NCI-H1092 treated with DMSO at 0.1 percent for 48 hours (cell line): ENCODE measurements around the gene SCN4A.
"Not testable (repeated sequence)": the region's sequence is repeated elsewhere in the genome, so short reads cannot be mapped to it uniquely, and the experiment has no call there.

Experiments used
- DNase-seq: peaks from one replicate; lab custom pipeline; 2025; lab: John Stamatoyannopoulos, UW

SCN4A gene

DNA sequence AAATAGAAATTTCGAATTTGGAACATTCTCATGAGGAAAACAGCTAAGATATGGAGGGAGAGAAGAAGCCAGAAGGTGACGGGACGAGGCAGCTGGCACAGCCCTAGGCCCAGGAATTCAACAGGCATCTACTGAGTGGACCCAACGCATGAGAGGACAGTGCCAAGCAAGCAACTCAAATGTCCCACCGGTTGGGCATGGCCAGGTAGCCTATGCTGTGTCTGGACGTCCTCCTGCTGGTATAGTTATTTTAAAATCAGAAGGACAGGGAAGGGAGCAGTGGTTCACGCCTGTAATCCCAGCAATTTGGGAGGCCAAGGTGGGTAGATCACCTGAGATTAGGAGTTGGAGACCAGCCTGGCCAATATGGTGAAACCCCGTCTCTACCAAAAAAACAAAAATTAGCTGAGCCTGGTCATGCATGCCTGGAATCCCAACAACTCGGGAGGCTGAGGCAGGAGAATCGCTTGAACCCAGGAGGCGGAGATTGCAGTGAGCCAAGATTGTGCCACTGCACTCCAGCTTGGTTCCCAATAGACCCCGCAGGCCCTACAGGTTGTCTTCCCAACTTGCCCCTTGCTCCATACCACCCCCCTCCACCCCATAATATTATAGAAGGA, 56.0 kb downstream of the SCN4A start:
- DNase-seq, result no peak

GRCh38 chr17:63915753-63916152, 57.0 kb downstream of the SCN4A start:
- not testable (repeated sequence) for DNase-seq

GRCh38 chr17:63914471-63914870, 58.2 kb downstream of the SCN4A start:
- DNase-seq, result no peak

DNA sequence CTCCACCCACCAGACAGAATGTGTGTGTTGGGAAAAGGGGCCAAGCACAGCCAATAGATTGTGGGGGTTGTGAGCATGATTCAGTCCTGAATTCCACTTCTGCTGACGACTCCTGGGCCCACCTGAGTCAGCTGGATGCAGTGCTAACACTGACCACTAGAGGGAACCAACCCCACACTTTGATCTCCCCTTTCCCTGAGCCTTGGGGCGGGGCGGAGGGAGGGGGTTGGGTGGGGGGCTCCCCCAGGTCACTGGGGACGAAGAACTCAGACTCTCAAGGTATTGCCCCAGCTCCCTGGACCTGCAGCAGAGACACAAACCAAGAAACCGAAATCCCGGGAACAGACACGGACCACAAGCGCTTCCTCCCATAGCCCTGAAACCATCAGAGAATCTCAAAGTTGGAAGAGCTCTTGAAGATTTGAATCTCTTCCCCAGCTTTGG, 61.0 kb downstream of the SCN4A start:
- DNase-seq, result peak; percentile 26

- no peak for DNase-seq
These were observed 61.6 kb downstream of the SCN4A start, which contains the start of gene CSHL1 for GRCh38 chr17:63911041-63911635. Gene CSHL1, minus strand, starts transcription at chr17:63911258. Its CDS starts 62 bp downstream, at chr17:63911196.

GRCh38 chr17:63910096-63910495, 62.6 kb downstream of the SCN4A start:
- DNase-seq, result no peak

DNA sequence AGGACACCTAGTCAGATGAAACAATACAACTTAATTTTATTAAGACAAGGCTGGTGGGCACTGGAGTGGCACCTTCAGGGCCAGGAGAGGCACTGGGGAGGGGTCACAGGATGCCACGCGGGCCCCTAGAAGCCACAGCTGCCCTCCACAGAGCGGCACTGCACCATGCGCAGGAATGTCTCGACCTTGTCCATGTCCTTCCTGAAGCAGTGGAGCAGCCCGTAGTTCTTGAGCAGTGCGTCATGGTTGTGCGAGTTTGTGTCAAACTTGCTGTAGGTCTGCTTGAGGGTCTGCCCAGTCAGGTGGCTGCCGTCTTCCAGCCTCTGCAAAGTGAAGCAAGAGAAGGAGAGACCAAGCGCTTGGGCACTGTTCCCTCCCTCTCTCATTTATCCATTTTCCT, 63.1 kb downstream of the SCN4A start:
- DNase-seq, result not testable (repeated sequence)

DNA sequence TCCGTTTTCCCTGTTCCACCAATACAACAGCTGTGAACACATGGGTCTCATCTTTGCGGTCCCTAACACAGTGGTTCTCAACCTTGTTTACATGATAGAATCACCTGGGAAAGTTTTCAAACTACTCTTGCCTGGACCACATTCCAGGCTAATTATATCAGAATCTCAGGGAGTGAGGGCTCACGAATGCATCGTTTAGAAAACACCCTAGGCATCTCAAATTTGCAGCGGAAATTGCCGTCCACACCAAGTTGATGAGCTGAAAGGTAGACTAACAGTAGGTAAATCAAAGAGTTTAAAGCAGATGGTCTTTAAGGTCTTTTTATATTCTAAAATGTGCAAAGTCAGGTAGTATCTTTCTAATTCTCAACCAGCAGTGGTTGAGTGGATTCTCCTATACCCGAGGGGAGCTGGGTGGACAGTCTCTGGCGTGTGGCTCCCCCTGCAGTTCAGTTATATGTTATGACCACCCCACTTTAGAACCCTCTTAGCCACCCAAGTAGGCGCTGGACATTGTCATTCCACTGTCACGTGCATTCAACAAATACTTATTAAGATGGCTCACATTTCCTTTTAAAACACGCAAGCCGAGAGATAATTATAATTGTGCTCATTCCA, 65.4 kb downstream of the SCN4A start:
- DNase-seq, result not testable (repeated sequence)

DNA sequence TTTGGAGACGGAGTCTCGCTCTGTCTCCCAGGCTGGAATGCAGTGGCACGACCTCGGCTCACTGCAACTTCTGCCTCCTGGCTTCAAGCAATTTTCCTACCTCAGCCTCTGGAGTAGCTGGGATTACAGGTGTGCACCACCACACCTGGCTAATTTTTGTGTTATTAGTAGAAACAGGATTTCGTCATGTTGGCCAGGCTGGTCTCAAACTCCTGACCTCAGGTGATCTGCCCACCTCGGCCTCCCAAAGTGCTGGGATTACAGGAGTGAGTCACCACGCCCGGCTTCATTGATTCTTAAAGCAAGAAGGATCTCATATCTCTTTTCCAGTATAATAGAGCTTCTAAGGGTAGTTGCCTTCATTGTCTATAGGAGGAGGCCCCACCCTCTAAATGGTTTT, 67.9 kb downstream of the SCN4A start:
- DNase-seq, result not testable (repeated sequence)

DNA sequence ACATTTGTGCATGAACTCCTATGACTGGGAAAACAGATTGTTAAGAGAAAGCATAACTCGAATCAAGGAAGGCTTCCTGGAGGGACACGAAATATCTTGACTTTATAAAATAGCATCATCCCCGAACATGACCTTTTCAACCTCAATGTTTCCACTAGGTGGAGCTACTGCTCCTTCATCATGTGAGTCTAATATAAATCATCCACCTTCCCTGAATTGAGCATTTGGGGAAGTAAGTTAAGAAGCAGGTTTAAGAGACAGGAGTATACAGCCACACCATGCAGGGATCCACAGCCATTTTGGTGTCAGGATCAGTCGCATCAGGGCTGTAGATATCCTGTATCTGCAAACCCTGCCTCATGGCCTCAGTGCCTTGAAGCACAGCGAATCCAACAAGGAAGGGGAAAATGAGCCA, 68.9 kb downstream of the SCN4A start:
- not testable (repeated sequence) for DNase-seq

GRCh38 chr17:63901971-63902370, 70.7 kb downstream of the SCN4A start:
- DNase-seq, result not testable (repeated sequence)

GRCh38 chr17:63898899-63899798, 73.6 kb downstream of the SCN4A start:
- DNase-seq, result not testable (repeated sequence)

DNA sequence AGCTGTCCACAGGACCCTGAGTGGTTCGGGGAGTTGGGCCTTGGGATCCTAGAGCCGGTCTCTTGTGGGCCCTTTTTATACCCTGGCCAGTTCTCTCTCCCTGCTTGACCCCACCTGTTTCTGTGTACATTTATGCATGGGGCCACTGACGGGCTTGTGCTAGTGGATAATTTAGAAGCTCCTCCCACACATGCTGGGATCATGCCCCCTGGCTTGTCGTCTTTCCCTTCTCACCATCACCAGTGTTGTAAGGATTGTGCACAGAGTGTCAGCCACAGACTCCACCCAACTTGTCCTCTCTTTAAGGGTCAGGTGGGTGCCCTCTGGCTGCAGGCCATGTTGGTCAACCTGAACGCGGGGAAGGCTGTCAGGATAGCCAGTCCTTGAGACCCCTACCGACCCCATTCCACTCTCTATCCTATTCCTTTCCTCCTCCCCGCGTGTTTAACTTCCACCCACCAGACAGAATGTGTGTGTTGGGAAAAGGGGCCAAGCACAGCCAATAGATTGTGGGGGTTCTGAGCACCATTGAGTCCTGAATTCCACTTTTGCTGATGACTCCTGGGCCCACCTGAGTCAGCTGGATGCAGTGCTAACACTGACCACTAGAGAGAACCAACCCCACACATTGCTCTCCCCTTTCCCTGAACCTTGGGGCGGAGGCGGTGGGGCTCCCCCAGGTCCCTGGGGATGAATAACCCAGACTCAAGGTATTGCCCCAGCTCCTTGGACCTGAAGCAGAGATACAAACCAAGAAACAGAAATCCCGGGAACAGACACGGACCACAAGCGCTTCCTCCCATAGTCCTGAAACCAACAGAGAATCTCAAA, 76.0 kb downstream of the SCN4A start, which contains the start of gene CSH1:
Gene CSH1, minus strand, starts transcription at position 51 of the 831 bp plus-strand sequence. CDS start 63 bp downstream, outside the sequence.
- not testable (repeated sequence) for DNase-seq

DNA sequence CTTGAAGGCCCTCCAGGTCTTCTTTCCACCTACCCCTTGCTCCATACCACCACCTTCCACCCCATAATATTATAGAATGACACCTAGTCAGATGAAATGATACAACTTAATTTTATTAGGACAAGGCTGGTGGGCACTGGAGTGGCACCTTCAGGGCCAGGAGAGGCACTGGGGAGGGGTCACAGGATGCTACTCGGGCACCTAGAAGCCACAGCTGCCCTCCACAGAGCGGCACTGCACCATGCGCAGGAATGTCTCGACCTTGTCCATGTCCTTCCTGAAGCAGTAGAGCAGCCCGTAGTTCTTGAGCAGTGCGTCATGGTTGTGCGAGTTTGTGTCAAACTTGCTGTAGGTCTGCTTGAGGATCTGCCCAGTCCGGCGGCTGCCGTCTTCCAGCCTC, 77.9 kb downstream of the SCN4A start:
- not testable (repeated sequence) for DNase-seq

DNA sequence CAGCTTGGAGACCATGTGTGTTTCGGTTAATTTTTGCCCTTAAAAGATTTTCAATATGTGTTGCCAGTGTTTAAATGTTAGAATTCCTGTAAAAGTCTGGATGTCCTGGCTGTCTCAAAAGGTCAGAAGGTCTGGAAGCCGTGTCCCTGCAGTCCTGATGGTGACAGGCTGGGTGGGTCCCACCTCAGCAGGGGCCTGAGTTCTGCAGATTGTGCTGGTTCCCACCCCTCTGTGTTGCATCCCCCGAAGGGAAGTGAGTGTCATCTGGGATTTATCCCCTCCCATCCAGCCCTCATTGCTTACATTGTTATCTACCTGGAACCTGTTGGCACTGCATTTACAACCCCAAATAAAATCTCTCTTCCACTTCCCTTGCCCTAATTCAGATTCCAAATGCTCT, 78.7 kb downstream of the SCN4A start:
- not testable (repeated sequence) for DNase-seq

DNA sequence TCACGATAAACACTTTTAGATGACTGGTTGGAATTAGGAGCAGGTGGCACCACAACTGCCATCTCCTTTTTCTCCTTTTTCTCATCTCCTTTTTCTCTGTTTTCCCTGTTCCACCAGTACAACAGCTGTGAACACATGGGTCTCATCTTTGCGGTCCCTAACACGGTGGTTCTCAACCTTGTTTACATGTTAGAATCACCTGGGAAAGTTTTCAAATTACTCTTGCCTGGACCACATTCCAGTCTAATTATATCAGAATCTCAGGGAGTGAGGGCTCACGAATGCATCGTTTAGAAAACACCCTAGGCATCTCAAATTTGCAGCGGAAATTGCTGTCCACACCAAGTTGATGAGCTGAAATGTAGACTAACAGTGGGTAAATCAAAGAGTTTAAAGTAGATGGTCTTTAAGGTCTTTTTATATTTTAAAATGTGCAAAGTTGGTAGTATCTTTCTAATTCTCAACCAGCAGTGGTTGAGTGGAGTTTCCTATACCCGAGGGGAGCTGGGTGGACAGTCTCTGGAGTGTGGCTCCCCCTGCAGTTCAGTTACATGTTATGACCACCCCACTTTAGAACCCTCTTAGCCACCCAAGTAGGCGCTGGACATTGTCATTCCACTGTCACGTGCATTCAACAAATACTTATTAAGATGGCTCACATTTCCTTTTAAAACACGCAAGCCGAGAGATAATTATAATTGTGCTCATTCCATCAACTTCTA, 80.2 kb downstream of the SCN4A start:
- DNase-seq, result not testable (repeated sequence)

- not testable (repeated sequence) for DNase-seq
These were observed 83.5 kb downstream of the SCN4A start for GRCh38 chr17:63889026-63889848.
